ENCODE measurements around the gene ANTXR2.

- TF ChIP-seq, protein P1, sequence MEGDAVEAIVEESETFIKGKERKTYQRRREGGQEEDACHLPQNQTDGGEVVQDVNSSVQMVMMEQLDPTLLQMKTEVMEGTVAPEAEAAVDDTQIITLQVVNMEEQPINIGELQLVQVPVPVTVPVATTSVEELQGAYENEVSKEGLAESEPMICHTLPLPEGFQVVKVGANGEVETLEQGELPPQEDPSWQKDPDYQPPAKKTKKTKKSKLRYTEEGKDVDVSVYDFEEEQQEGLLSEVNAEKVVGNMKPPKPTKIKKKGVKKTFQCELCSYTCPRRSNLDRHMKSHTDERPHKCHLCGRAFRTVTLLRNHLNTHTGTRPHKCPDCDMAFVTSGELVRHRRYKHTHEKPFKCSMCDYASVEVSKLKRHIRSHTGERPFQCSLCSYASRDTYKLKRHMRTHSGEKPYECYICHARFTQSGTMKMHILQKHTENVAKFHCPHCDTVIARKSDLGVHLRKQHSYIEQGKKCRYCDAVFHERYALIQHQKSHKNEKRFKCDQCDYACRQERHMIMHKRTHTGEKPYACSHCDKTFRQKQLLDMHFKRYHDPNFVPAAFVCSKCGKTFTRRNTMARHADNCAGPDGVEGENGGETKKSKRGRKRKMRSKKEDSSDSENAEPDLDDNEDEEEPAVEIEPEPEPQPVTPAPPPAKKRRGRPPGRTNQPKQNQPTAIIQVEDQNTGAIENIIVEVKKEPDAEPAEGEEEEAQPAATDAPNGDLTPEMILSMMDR (IDR thresholded peaks at IDR 0.05): no peak
- no peak for TF ChIP-seq POLR2A (IDR thresholded peaks at IDR 0.05)
Observed at GRCh38 chr4:79897174-79897573, 175.9 kb downstream of the ANTXR2 start.

Measured in Peyer's patch (tissue), 4 donors.